ENCODE results near the gene SLC18B1. TPM values are rescaled to one million over a fixed set of nuclear protein-coding genes. Genes with fewer than 3 reads are reported as not detected.

Gene SLC18B1
- total and polyA plus RNA-seq, 10 of the 15 experiments (the other 5 are each of a cell fraction or from before 2014, with no cell fraction given), result 3.5 to 11.8 (median 7.1) TPM

DNA sequence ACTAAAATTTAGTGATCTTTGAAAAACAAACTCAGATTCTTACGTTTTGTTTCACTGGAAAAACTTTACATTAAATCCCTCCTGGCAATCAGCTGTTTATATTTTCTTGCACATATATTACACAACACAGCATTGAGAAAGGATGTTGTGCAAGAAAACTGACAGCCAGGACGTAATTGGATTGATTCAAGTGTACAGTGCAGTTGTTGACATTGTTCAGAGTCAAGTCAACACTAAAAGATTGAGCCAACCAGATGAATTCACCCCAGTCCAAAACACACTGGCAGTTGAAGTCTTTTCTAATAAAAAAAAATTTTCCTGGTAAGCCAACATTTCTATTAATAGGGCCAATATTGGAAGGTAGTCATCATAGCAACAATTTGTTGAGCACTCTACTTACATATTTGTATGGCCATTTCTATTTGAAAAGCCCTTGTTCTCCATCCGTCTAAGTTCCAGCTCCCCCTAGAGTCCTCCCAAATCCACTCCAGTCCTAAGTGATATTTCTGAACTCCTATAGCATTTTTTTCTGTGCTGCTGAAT is 63.7 kb downstream of the SLC18B1 start:
- Histone ChIP-seq H3K27ac (ENCODE audit: control insufficient read depth, insufficient read depth) (no peak overlapping the region), H3K27me3 (replicated peaks in 1 of 2; ENCODE audit: control insufficient read depth in 2 of 2, insufficient read depth in 2 of 2, low read length in 1 of 2) (no peaks in the 10 kb centered on the region), H3K36me3 (ENCODE audit: control insufficient read depth in 2 of 2, insufficient read depth in 2 of 2, low read length in 1 of 2) (no peaks in the 10 kb centered on the region), H4K20me1 (ENCODE audit: control insufficient read depth, insufficient read depth) (no peaks in the 10 kb centered on the region), H3K4me1 (ENCODE audit: control insufficient read depth, insufficient read depth, low read length) (no peaks in the 10 kb centered on the region), H3K9me3 (replicated peaks; ENCODE audit: control insufficient read depth, insufficient read depth, low read length) (no peaks in the 10 kb centered on the region), H3K9ac (ENCODE audit: control insufficient read depth, insufficient read depth, low read length) (no peak overlapping the region), H3K4me2 (ENCODE audit: control insufficient read depth, insufficient read depth) (no peak overlapping the region), H3K4me3 (no peak overlapping the region), H3K79me2 (ENCODE audit: control insufficient read depth, insufficient read depth, low read length) (no peaks in the 10 kb centered on the region), H2AFZ (ENCODE audit: control insufficient read depth, low read depth, low read length) (no peak overlapping the region)
- TF ChIP-seq, protein P1, sequence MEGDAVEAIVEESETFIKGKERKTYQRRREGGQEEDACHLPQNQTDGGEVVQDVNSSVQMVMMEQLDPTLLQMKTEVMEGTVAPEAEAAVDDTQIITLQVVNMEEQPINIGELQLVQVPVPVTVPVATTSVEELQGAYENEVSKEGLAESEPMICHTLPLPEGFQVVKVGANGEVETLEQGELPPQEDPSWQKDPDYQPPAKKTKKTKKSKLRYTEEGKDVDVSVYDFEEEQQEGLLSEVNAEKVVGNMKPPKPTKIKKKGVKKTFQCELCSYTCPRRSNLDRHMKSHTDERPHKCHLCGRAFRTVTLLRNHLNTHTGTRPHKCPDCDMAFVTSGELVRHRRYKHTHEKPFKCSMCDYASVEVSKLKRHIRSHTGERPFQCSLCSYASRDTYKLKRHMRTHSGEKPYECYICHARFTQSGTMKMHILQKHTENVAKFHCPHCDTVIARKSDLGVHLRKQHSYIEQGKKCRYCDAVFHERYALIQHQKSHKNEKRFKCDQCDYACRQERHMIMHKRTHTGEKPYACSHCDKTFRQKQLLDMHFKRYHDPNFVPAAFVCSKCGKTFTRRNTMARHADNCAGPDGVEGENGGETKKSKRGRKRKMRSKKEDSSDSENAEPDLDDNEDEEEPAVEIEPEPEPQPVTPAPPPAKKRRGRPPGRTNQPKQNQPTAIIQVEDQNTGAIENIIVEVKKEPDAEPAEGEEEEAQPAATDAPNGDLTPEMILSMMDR (IDR thresholded peaks at IDR 0.05 in 2 of 3, conservative IDR thresholded peaks at IDR 0.05 in 1 of 3; ENCODE audit: control insufficient read depth in 2 of 3, extremely low read depth in 1 of 3, insufficient read depth in 1 of 3, low read depth in 3 of 3, low read length in 3 of 3), result peak in 1 of 3 experiments; percentile 25; a peak in 2 of 6 replicates
- TF ChIP-seq ASH2L (IDR thresholded peaks at IDR 0.05; ENCODE audit: borderline replicate concordance, low read depth), result no peak
- BruUV-seq (replicated peaks), result no TSS peak
- intact Hi-C loops (cut with micrococcal nuclease; ENCODE audit: unreplicated experiment) (no loop called here), in situ Hi-C loops (cut with MboI) (no loop called here)
- DNase-seq (ENCODE audit: low read depth, low spot score), result no peak
- WGBS (ENCODE audit: insufficient coverage, insufficient replicate concordance, low lambda C conversion rate, missing lambda C conversion rate), result 11% methylated on average over 3 of the region's 3 CpGs
- SMC1A ChIA-PET (ENCODE audit: uncharacterized antibody, unreplicated experiment), result interaction anchor here (1.2 kb wide), 1 partner anchor 28 kb away, joined by 4 read pairs; no protein-coding TSS in a partner anchor
- POLR2A ChIA-PET, result no interaction called here
- RAD21 ChIA-PET (ENCODE audit: unreplicated experiment), result interaction anchor here (1.2 kb wide), 1 partner anchor 64 kb away, joined by 3 read pairs; no protein-coding TSS in a partner anchor
- no peak for FAIRE-seq
- peak; percentile 31; the same call in 1 of the 3 replicates for ATAC-seq
- CTCF ChIA-PET, result no interaction called here

DNA sequence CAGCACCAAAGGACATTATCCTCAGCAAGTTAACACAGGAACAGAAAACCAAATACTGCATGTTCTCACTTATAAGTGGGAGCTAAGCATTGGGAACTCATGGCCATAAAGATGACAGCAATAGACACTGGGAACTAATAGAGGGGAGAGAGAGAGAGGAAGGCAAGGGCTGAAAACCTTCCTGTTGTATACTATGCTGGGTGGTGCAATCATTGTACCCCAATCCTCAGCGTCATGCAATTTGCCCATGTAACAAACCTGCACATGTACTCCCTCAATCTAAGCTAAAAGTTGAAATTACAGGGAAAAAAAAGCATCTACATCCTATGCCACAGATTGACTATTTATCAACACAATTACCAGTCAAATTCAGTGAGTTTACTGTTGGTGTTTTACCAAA is 64.6 kb downstream of the SLC18B1 start:
- no peaks in the 10 kb centered on the region for H3K27me3 ChIP-seq (replicated peaks in 1 of 2; ENCODE audit: control insufficient read depth in 2 of 2, insufficient read depth in 2 of 2, low read length in 1 of 2)
- 47% methylated on average over 1 of the region's 1 CpG for WGBS (ENCODE audit: insufficient coverage, insufficient replicate concordance, low lambda C conversion rate, missing lambda C conversion rate)
- no peak overlapping the region for H2AFZ ChIP-seq (ENCODE audit: control insufficient read depth, low read depth, low read length)
- no peaks in the 10 kb centered on the region for H3K9me3 ChIP-seq (replicated peaks; ENCODE audit: control insufficient read depth, insufficient read depth, low read length)
- RAD21 ChIA-PET (ENCODE audit: unreplicated experiment), result no interaction called here
- TF ChIP-seq EED (IDR thresholded peaks at IDR 0.05; ENCODE audit: low read depth) (no peak), ZNF24 (IDR thresholded peaks at IDR 0.05) (no peak), BCL11A (IDR thresholded peaks at IDR 0.05; ENCODE audit: low read depth, low read length) (no peak), ATF7 (IDR thresholded peaks at IDR 0.05; ENCODE audit: low read depth) (no peak), TBL1XR1 (IDR thresholded peaks at IDR 0.05; ENCODE audit: low read depth, low read length) (no peak), WRNIP1 (IDR thresholded peaks at IDR 0.05; ENCODE audit: borderline replicate concordance, low read depth, low read length) (no peak), ASH2L (IDR thresholded peaks at IDR 0.05; ENCODE audit: borderline replicate concordance, low read depth) (no peak)
- no peak overlapping the region for H3K9ac ChIP-seq (ENCODE audit: control insufficient read depth, insufficient read depth, low read length)
- no TSS peak for BruUV-seq (replicated peaks)
- no peaks in the 10 kb centered on the region for H3K4me1 ChIP-seq (ENCODE audit: control insufficient read depth, insufficient read depth, low read length)
- in situ Hi-C loops (cut with MboI), result no loop called here
- ATAC-seq (no peak), DNase-seq (ENCODE audit: low read depth, low spot score) (no peak), FAIRE-seq (no peak)
- H3K4me3 ChIP-seq, result no peak overlapping the region
- SMC1A ChIA-PET (ENCODE audit: uncharacterized antibody, unreplicated experiment), result interaction anchor here (1.2 kb wide), 1 partner anchor 29 kb away, joined by 4 read pairs; no protein-coding TSS in a partner anchor
- CTCF ChIA-PET, result no interaction called here
- no peaks in the 10 kb centered on the region for H4K20me1 ChIP-seq (ENCODE audit: control insufficient read depth, insufficient read depth)
- H3K27ac ChIP-seq (ENCODE audit: control insufficient read depth, insufficient read depth), result no peak overlapping the region
- H3K4me2 ChIP-seq (ENCODE audit: control insufficient read depth, insufficient read depth), result no peak overlapping the region
- H3K79me2 ChIP-seq (ENCODE audit: control insufficient read depth, insufficient read depth, low read length), result no peaks in the 10 kb centered on the region
- intact Hi-C loops (cut with micrococcal nuclease; ENCODE audit: unreplicated experiment), result no loop called here
- H3K36me3 ChIP-seq (ENCODE audit: control insufficient read depth in 2 of 2, insufficient read depth in 2 of 2, low read length in 1 of 2), result no peaks in the 10 kb centered on the region
- POLR2A ChIA-PET, result no interaction called here

Measured in GM12878 (cell line).